ENCODE data around the gene CC2D1B.

CC2D1B gene

GRCh38 chr1:52358851-52359497, 7.0 kb downstream of the CC2D1B start:
- DNase-seq, result no peak

GRCh38 chr1:52357397-52357796, 8.6 kb downstream of the CC2D1B start:
- DNase-seq, result no peak

- no peak for DNase-seq
Observed at GRCh38 chr1:52356818-52357355, 9.1 kb downstream of the CC2D1B start.

GRCh38 chr1:52355847-52356505, 10.0 kb downstream of the CC2D1B start:
- no peak for DNase-seq

DNA sequence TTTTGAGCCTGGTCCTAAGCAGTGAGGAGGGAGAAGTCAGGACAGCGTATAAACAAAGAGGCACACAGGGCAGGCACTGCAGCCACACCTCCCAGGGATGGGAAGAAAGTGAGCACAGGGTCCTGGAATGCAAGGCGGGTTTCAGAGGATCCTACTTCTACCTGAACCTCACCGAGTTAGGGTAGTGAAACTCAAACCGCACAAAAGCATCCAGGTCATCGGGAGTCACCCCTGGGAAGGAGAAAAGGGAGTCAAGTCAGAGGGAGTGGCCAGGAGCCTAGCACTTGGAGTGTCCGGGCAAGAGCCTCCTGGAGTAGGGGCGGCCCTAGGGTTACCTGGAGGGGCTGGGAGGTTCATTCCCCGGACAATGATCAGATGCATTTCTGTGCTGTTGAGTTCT, 10.6 kb downstream of the CC2D1B start:
- no peak for DNase-seq

- no peak for DNase-seq
Observed at GRCh38 chr1:52352690-52353089, 13.3 kb downstream of the CC2D1B start.

DNA sequence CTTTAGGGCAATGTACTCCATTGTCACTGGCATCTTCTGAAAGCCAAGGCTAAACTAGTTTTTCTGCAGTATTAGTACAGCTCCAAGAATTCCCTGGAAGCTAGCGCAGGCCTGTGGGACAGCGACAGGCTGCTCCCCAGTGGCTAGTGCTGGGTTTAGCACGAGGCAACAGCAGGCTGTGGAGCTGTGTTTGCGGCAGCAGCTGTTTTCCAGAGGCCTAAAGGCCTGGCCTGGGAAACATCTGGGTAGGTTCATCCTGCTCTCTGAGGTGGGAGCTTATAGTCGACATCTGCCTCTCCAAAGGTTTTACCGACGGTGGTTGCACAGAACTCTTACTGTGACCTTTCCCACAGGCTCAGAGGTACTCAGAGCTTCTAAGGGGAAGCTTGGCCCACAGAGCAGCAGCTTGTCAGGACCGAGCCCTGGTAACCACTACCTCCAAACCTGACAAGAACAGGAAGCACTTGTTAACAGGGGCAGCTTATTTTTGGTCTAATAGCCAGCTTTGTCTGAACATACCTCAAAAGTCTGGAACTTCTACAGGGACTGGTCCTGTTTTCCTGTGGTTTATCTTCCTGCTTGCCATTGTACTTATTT, 17.2 kb downstream of the CC2D1B start:
- DNase-seq, result no peak

DNA sequence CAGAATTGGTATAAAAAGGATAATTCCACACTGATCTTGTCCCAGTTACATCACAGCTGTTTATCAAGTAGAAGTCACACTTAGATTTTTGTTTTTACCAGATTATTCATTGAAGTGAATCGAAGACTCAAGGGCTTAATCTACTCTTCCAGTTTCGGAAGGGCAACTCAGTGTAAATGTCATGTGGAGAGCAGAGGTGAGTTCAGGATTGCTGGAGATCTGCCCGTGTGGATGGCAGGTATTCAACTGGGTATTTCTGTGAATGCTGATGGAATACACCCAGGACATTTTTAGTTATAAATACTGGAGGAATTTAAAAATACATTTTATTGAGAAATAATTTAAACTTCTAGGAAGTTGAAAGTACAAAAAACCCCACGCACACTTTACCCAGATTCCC, 19.4 kb downstream of the CC2D1B start:
- no peak for DNase-seq

GRCh38 chr1:52345252-52345651, 20.8 kb downstream of the CC2D1B start:
- no peak for DNase-seq

DNA sequence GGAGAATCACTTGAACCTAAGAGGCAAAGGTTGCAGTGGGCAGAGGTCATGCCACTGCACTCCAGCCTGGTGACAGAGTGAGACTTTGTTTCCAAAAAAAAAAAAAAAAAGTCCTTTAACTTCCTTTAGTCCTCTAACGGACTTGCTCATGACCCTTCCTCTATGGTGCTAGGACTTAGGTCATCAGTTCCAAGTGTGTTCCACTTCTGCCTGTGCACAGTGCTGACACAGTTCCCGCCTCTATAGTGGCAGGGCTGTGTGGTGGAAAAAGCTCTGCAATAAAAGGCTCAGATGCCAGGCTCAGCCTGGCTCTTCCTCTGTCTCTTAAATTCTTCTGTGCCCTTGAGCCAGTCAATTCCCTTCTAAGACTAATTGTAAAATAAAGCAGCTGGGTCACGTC, 22.0 kb downstream of the CC2D1B start:
- DNase-seq, result peak; percentile 18 to 34 (median 32)

GRCh38 chr1:52341655-52342260, 24.2 kb downstream of the CC2D1B start:
- no peak for DNase-seq

DNA sequence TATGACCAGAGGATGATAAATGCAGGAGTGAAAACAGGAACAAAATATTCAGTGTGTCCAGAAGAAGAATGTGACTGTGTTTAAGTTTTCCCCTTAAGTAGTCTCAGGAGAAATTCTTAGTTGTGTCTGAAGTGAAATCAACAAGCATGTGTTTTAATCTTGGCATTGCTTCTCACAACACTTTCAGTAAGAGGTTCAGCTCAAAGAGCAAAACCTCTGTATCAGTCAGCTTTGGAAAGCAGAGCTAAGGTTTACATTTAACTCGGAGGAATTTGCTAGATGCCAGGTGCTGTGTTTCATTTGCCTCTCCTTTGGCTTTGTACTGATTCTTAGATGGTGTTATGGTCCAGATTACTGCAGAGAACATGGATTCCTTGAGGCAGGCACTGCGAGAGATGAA, 28.6 kb downstream of the CC2D1B start:
- no peak for DNase-seq

- no peak for DNase-seq
Observed at GRCh38 chr1:52334906-52335528, 31.0 kb downstream of the CC2D1B start.

DNA sequence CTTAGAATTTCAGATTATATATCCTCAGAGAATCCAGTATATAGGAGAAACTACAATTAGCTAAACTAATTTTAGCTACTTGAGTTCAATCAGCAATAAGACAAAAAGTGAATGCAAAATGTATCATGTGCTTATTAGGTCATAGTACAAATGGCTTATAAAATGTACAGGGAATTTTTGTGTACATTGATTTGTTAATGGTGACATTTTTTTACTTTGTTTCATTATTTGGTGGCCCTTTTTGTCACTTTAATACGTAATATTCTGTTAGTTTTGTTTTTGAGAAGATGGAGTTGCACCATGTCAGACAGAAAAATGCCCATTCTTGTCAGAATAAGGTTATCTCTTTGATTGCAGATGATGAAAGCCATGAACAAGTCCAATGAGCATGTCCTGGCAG, 33.6 kb downstream of the CC2D1B start:
- peak in 2 of 3 donors; percentile 24 to 46 for DNase-seq

DNA sequence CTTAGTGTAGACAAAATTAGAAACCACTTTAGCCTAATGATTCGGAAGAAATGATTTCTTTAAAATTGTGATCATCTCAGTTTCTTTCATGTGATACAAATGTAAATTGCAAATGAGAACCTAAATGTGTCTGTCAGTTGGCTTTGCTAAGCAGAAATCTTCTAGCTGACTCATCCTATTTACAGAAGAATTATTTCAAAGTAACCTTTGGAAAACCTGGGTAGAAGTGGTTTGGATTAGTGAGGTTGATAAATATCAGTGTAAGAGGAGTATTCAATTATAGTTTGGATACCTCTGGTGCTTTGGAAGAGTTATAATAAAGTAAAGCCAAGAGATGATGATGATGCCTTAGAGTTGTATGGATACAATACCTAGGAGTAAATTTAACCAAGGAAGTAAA, 37.4 kb downstream of the CC2D1B start:
- no peak for DNase-seq

- no peak for DNase-seq
Observed at GRCh38 chr1:52325786-52326185, 40.2 kb downstream of the CC2D1B start.

DNA sequence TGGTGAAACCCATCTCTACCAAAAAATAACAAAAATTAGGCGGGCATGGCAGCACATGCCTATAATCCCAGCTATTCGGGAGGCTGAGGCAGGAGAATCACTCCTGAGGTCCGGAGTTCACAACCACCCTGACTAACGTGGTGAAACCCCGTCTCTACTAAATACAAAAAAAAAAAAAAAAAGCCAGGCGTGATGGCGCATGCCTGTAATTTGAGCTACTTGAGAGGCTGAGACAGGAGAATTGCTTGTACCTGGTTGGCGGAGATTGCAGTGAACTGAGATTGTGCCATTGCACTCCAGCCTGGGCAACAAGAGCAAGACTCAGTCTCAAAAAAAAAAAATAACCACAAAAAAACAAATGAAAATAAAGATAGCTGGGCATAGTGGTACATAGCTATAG, 42.3 kb downstream of the CC2D1B start:
- no peak for DNase-seq

DNA sequence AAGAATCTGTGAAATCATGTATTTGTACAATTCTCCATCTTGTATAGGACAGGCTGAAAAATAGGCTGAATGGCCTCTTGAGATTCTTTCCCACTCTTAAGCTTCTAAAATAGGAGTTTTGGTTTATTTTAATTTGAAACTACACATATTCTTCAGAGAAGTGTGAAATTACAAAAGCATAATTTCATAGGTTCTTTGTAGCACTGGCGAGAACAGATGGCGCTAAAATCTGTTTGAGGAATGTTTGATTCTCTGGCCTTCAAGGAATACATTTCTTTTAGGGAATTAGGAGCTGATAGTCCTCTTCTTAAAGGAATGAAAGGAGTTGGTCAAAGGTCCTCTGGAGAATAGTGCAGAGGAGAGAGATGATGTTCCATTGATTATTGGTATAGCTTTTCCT, 44.9 kb downstream of the CC2D1B start:
- DNase-seq, result no peak

DNA sequence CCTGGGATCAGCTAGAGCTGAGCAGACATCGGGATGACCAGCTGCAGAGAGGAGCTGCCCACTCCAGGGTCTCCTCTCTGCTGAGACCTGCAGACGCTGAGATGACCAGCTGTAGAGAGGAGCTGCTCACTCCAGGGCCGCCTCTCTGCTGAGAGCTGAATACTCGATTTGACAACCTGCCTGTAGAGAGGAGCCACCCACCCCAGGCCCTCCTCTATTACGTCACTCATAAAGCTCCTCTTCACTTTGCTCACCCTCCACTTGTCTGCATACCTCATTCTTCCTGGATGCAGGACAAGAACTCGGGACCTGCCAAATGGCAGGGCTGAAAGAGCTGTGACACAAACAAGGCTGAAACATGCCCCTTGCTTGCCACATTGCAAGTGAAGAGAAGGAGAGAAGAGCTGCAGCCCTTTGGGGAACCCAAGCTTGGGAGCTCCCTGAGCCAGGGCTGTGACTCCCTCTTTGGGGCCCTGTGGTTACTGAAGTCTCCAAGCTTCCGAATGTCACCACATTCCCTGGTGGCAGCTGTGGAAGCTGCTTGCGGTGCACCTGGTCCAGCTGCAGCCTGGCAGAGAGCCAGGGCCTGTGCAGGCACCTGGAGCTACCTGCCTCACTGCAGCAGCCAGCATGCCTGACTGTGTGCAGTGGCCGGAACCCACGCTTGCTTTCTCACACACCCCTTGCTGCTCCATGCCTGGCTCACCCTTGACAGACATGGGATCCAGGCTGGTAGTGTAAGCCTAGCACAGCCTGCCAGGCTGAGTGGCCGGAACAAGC, 59.6 kb downstream of the CC2D1B start:
- DNase-seq, result no peak

DNA sequence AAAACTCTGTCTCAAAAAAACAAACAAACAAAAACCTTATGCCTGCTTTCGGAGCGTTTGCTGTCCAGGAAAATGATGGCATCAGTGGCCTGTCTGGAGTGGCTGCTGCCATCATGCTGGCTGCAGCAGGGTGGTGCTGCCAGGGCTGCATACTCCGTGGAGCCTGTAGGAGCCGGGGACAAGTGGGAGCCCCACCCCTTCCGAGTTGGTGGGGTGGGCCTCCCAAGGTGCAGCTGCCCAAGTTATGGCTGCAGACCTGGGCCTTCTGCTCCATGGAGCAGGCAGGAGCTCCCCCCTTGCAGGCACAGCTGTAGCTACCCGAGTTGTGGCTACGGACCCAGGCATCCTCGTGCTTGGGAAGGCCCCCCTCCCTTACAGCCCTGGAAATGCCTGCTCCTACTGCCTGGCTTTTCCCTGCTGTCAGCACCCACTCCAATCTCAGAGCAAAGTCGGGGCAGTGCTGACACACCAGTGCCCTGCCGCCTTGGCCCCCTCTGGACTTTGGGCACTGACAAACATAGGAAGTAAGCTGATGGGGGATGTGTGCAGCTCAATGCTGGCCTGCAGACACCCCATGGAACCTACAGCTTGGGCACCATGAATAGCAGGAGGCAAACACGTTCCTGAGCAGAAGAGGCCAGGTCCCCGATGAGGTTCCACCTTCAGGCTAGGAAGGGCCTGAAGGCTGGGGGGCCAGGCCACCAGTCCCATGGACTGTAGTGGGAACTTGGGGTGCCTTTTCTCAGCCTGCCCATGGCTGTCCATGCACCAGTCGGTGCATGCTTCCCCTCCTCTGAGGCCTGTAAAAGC, 60.4 kb downstream of the CC2D1B start:
- DNase-seq, result no peak
